Tibial nerve (tissue), 4 donors: ENCODE data around the gene CNST. TPM values are rescaled to one million over a fixed set of nuclear protein-coding genes. Genes with fewer than 3 reads are reported as not detected.

Source experiments
- DNase-seq, 2 donors: peaks; one replicate each; pipeline ENCODE4 v3.0.0-alpha.2; 2019; ENCODE audit warnings: low spot score in 2 of 2
- H3K27ac ChIP-seq, 4 donors: fragments of 200-600 bp; sonication (generic) in 3 of 4; one replicate each; pipeline ENCODE4 v1.5.1; 2017 to 2019; ENCODE audit warnings: mild to moderate bottlenecking in 1 of 4
- H3K27me3 ChIP-seq, 2 donors: fragments of 200-600 bp; sonication (generic) in 1 of 2; one replicate each; pipeline versions ENCODE4 v1.5.1 to v1.6.0; 2017 to 2019
- H3K36me3 ChIP-seq, 3 donors: fragments of 200-600 bp; sonication (generic); one replicate each; pipeline ENCODE4 v1.5.1; 2018 to 2019
- H3K4me1 ChIP-seq, 4 donors: fragments of 200-600 bp; sonication (generic) in 3 of 4; one replicate each; pipeline ENCODE4 v1.5.1; 2017 to 2019
- H3K4me3 ChIP-seq, 4 donors: fragments of 200-600 bp; sonication (generic) in 3 of 4; one replicate each; pipeline ENCODE4 v1.5.1; 2017 to 2019; ENCODE audit warnings: mild to moderate bottlenecking in 1 of 4, moderate library complexity in 1 of 4
- H3K9me3 ChIP-seq, 4 donors: fragments of 200-600 bp; sonication (generic) in 3 of 4; one replicate each; pipeline ENCODE4 v1.5.1; 2017 to 2019
- EP300 ChIP-seq, 2 donors: sonication (generic); formaldehyde crosslinking; IDR thresholded peaks; one replicate each; pipeline ENCODE4 v1.6.1; 2017; ENCODE audit warnings: antibody characterized with exemption in 2 of 2, mild to moderate bottlenecking in 1 of 2
- POLR2A ChIP-seq, 2 donors: fragments of 450-650 bp; IDR thresholded peaks; one replicate each; pipeline ENCODE4 v1.6.1; 2017; ENCODE audit warnings: antibody characterized with exemption in 2 of 2, mild to moderate bottlenecking in 2 of 2, moderate library complexity in 2 of 2
- WGBS, 2 donors: methylation state at CpG; one replicate each; pipeline ENCODE4 v1.1.5; 2018; 5-methylcytosine and 5-hydroxymethylcytosine counted together
- total RNA-seq, 4 donors: library from RNA; depleted of rRNA; stranded (reverse); fragments of >200 nt; gene quantifications; one replicate each; pipeline ENCODE4 v1.1.0, GENCODE V29; 2016
- TF ChIP-seq, protein P1 (sequence below), 5 experiments: fragments of 200-600 bp in 3 of 5; fragments of 450-650 bp in 2 of 5; sonication (generic) in 3 of 5; IDR thresholded peaks; one replicate each; pipeline ENCODE4 v1.5.1; 2016 to 2019; ENCODE audit warnings: antibody characterized with exemption in 5 of 5, mild to moderate bottlenecking in 3 of 5, moderate library complexity in 2 of 5

CNST gene
- total RNA-seq, 4 donors from 2014 or later: 16.5 to 20.3 (median 17.9) TPM

DNA sequence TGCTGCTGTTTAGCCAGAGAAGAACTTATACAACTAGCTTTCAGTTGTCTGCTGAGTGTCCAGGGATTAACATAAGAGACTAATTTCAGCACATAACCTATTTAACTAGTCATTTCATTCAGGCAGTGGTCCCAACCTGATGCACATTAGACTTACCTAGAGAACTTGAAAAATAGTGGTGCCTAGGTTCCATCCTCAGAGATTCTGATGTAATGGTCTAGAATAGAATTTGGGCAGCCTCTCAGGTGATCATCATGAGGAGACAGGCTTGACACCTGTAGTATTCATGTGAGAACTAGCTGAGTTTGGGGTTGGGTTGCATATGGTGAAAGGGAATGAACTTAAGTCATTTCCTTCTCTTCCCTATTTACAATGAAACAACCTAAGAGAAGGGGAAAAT lies 24.8 kb downstream of the CNST start:
- no peak overlapping the region for H3K27ac ChIP-seq
- TF ChIP-seq EP300 (IDR thresholded peaks at IDR 0.05) (no peak), POLR2A (IDR thresholded peaks at IDR 0.05) (no peak)
- H3K36me3 ChIP-seq: peaks cover 0 to 15% (median 4%) of the 10 kb centered on the region in 3 donors
- peaks cover 0 to 31% (median 11%) of the 10 kb centered on the region in 4 donors for H3K4me1 ChIP-seq
- no peaks in the 10 kb centered on the region for H3K27me3 ChIP-seq
- peaks cover 0 to 6% (median 0%) of the 10 kb centered on the region in 4 donors for H3K9me3 ChIP-seq
- no peak for DNase-seq
- H3K4me3 ChIP-seq: no peak overlapping the region

DNA sequence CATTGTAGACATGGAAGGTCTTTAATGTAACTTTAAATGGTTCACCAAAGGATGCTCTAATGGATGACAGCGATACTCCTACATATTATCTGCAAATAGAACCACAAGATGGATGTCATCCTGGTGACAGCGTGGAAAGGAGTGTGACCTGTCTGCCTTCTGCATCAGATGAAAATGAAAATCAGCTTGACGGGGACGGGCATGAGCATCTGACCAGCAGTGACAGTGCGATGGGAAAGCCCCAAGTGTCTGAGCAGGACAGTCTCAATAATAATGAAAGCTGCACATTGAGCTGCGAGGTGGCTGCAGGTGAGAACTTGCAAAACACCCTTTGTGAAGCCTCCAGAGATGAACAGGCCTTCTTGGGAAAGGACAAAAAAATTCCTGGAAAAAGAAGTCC lies 25.2 kb downstream of the CNST start:
- Histone ChIP-seq H3K27ac (no peak overlapping the region), H3K36me3 (peaks cover 0 to 20% (median 4%) of the 10 kb centered on the region in 3 donors), H3K4me1 (peaks cover 0 to 31% (median 11%) of the 10 kb centered on the region in 4 donors), H3K27me3 (no peaks in the 10 kb centered on the region), H3K9me3 (peaks cover 0 to 6% (median 0%) of the 10 kb centered on the region in 4 donors), H3K4me3 (no peak overlapping the region)
- no peak for DNase-seq
- 94% methylated on average over 6 of the region's 6 CpGs for WGBS, 2 donors
- TF ChIP-seq, protein P1, sequence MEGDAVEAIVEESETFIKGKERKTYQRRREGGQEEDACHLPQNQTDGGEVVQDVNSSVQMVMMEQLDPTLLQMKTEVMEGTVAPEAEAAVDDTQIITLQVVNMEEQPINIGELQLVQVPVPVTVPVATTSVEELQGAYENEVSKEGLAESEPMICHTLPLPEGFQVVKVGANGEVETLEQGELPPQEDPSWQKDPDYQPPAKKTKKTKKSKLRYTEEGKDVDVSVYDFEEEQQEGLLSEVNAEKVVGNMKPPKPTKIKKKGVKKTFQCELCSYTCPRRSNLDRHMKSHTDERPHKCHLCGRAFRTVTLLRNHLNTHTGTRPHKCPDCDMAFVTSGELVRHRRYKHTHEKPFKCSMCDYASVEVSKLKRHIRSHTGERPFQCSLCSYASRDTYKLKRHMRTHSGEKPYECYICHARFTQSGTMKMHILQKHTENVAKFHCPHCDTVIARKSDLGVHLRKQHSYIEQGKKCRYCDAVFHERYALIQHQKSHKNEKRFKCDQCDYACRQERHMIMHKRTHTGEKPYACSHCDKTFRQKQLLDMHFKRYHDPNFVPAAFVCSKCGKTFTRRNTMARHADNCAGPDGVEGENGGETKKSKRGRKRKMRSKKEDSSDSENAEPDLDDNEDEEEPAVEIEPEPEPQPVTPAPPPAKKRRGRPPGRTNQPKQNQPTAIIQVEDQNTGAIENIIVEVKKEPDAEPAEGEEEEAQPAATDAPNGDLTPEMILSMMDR (IDR thresholded peaks at IDR 0.05): no peak
- TF ChIP-seq EP300 (IDR thresholded peaks at IDR 0.05): no peak

DNA sequence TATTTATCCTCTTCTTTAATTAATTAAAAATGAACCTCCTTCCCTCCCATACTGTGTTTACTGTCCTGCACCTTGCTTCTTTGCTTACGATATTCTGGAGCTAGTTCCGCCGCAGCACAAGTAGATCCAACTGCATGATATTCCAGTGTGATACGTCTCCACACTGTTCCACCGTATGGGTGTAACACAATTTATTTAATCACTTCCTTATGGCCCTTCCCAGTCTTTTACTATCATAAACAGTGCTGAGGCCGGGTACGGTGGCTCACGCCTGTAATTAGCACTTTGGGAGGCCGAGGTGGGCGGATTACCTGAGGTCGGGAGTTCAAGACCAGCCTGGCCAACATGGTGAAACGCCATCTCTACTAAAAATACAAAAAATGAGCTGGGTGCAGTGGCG lies 25.7 kb downstream of the CNST start:
- Histone ChIP-seq H3K4me1 (peaks cover 0 to 27% (median 10%) of the 10 kb centered on the region in 4 donors), H3K27me3 (no peaks in the 10 kb centered on the region), H3K27ac (no peak overlapping the region), H3K36me3 (peaks cover 0 to 24% (median 4%) of the 10 kb centered on the region in 3 donors), H3K9me3 (peaks cover 0 to 6% (median 0%) of the 10 kb centered on the region in 4 donors), H3K4me3 (no peak overlapping the region)
- no peak for DNase-seq
- 79 to 80% methylated on average over 13 of the region's 13 CpGs for WGBS, 2 donors
- TF ChIP-seq, protein P1 (IDR thresholded peaks at IDR 0.05): no peak
- no peak for TF ChIP-seq POLR2A (IDR thresholded peaks at IDR 0.05)
- no peak for TF ChIP-seq EP300 (IDR thresholded peaks at IDR 0.05)

DNA sequence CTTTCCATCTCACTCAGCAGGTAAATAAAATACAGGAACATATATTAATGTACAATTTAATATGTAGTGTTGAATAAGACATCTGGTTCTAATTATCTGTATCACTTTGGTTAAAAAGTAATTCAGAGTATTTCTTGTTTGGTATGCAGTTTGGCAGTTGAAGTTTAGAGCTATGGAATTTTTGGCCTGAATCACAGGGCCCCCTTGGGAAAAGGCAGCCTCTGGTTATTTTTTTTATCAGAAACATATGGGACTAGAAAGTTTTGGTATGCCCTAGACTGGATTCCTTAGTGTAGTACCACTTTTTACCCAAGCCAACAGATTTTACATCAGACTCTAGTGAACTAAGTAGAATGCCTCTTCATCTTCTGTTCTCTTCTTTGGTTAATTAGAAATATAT lies 26.4 kb downstream of the CNST start:
- Histone ChIP-seq H3K27ac (no peak overlapping the region), H3K4me3 (no peak overlapping the region), H3K27me3 (no peaks in the 10 kb centered on the region), H3K4me1 (peaks cover 0 to 20% (median 6%) of the 10 kb centered on the region in 4 donors), H3K36me3 (peaks cover 0 to 25% (median 4%) of the 10 kb centered on the region in 3 donors), H3K9me3 (peaks cover 0 to 6% (median 0%) of the 10 kb centered on the region in 4 donors)
- no peak for DNase-seq
- TF ChIP-seq EP300 (IDR thresholded peaks at IDR 0.05): no peak
- TF ChIP-seq, protein P1 (IDR thresholded peaks at IDR 0.05): no peak
- no peak for TF ChIP-seq POLR2A (IDR thresholded peaks at IDR 0.05)

DNA sequence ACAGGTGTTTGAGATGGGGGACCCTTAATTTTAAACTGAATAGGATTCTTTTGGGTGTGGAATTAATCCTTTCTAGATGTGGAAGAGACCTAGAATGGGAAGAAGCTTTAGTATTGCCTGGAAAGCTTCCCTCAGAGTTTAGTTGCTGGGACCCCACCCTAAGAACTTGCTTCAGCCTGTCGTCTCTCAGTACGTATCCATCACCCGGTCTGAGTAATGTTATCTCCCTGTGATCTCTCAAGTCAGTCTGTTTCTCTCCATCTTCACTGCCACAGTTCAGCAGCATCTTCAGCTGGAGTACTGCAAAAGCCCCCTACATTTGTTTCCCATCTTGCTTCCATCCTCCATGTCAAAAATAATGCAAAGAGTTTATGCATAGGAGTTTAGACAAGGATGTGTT lies 28.9 kb downstream of the CNST start:
- Histone ChIP-seq H3K4me1 (peaks cover 0 to 18% (median 2%) of the 10 kb centered on the region in 4 donors), H3K36me3 (peaks cover 0 to 25% (median 4%) of the 10 kb centered on the region in 3 donors), H3K27me3 (no peaks in the 10 kb centered on the region), H3K4me3 (no peak overlapping the region), H3K9me3 (peaks cover 0 to 3% (median 0%) of the 10 kb centered on the region in 4 donors), H3K27ac (no peak overlapping the region)
- WGBS, 2 donors: 85 to 94% methylated on average over 3 of the region's 3 CpGs
- DNase-seq: no peak
- no peak for TF ChIP-seq POLR2A (IDR thresholded peaks at IDR 0.05)
- TF ChIP-seq EP300 (IDR thresholded peaks at IDR 0.05): no peak
- TF ChIP-seq, protein P1 (IDR thresholded peaks at IDR 0.05): no peak

DNA sequence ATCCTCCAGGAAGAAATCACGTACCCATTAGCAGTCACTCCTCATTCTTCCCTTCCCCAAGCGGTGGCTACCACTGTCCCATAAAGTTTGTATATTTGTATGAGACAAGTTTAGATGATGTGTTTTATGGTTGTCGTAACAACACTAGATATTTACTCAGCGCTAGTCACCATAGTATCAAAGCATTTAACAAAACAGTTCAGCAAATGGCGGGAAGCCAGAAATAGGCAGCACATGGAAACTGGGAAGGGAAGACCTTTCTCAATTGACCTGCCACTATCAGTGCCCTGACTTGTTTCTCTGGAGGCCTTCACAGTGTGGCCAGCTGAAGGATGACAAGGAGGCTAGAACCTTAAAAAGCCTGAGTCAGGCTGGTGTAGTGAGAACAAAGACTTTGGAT lies 31.1 kb downstream of the CNST start:
- no peaks in the 10 kb centered on the region for H3K27me3 ChIP-seq
- H3K36me3 ChIP-seq: peaks cover 0 to 16% (median 0%) of the 10 kb centered on the region in 3 donors
- no peak for TF ChIP-seq POLR2A (IDR thresholded peaks at IDR 0.05)
- TF ChIP-seq, protein P1 (IDR thresholded peaks at IDR 0.05): no peak
- TF ChIP-seq EP300 (IDR thresholded peaks at IDR 0.05): no peak
- no peak overlapping the region for H3K27ac ChIP-seq
- WGBS, 2 donors: 78 to 88% methylated on average over 5 of the region's 5 CpGs
- no peaks in the 10 kb centered on the region for H3K9me3 ChIP-seq
- no peak overlapping the region for H3K4me3 ChIP-seq
- peaks cover 0 to 14% (median 2%) of the 10 kb centered on the region in 4 donors for H3K4me1 ChIP-seq
- no peak for DNase-seq
